A549 (cell line): Measurements from ENCODE around the gene SELL. TPM values are rescaled to one million over a fixed set of nuclear protein-coding genes. Genes with fewer than 3 reads are reported as not detected.

ENCODE experiments used
- ATAC-seq, 2 experiments: fragments of 200-7000 bp in 1 of 2; fragments of >200 bp in 1 of 2; cut with Nextera tagmentation in 1 of 2; cut with Tn5 transposase in 1 of 2; 3 replicates each; pipeline versions ENCODE4 v1.8.0 to v1.9.1; 2018 to 2020; ENCODE audit warnings: mild to moderate bottlenecking in 1 of 2, moderate library complexity in 1 of 2
- CTCF ChIA-PET: fragments of 300-600 bp; sonication (Branson Sonifier 250); formaldehyde crosslinking; extraction: SDS; loops from one replicate; lab custom pipeline; 2021; ENCODE audit warnings: antibody characterized with exemption, inconsistent platforms; lab: Yijun Ruan, JAX
- POLR2A ChIA-PET: fragments of 350-600 bp; formaldehyde crosslinking; extraction: SDS; loops from one replicate; lab custom pipeline; 2021; ENCODE audit warnings: antibody characterized with exemption, inconsistent platforms; lab: Yijun Ruan, JAX
- DNase-seq, 2 experiments: peaks; one replicate each; pipeline versions ENCODE4 v3.0.0 to v3.0.0-alpha.2; 2011 to 2016; ENCODE audit warnings: low read depth in 1 of 2, low spot score in 1 of 2
- FAIRE-seq: peaks from 2 replicates; lab custom pipeline; 2011; peaks lifted over from hg19 to GRCh38; lab: Jason Lieb, UNC
- H3K27ac ChIP-seq, 2 experiments: fragments of >200 bp; sonication (Bioruptor Twin); formaldehyde crosslinking; 3 replicates each; pipeline ENCODE4 v1.5.1; 2016 to 2017
- H3K4me1 ChIP-seq: fragments of >200 bp; sonication (Bioruptor Twin); formaldehyde crosslinking; 3 replicates; pipeline ENCODE4 v1.6.1; 2016
- H3K4me2 ChIP-seq: fragments of >200 bp; sonication (Bioruptor Twin); formaldehyde crosslinking; 3 replicates; pipeline ENCODE4 v1.6.1; 2016
- H3K4me3 ChIP-seq: fragments of >200 bp; sonication (Bioruptor Twin); formaldehyde crosslinking; 3 replicates; pipeline ENCODE4 v1.5.1; 2016
- H3K9me3 ChIP-seq: fragments of >200 bp; sonication (Bioruptor Twin); formaldehyde crosslinking; 3 replicates; pipeline ENCODE4 v1.6.1; 2016
- ATOH8 ChIP-seq: fragments of 250-450 bp; sonication (Bioruptor Pico); IDR thresholded peaks from 2 replicates; pipeline ENCODE4 v1.5.0; 2020; ENCODE audit warnings: low read depth, mild to moderate bottlenecking, moderate library complexity
- BHLHE40 ChIP-seq: IDR thresholded peaks from 2 replicates; pipeline ENCODE4 v1.6.1; 2012; ENCODE audit warnings: low read depth, low read length, inconsistent platforms
- CBX8 ChIP-seq: fragments of 200-600 bp; sonication (generic); IDR thresholded peaks from 2 replicates; pipeline ENCODE4 v1.6.1; 2016
- CHD2 ChIP-seq: fragments of 150-350 bp; IDR thresholded peaks from 2 replicates; pipeline ENCODE4 v1.6.1; 2014; ENCODE audit warnings: low read length; ENCODE audit not compliant: partially characterized antibody
- E2F6 ChIP-seq: IDR thresholded peaks from 2 replicates; pipeline ENCODE4 v1.6.1; 2012; ENCODE audit warnings: low read depth, borderline replicate concordance
- EHF ChIP-seq: fragments of 250-450 bp; sonication (Bioruptor Pico); IDR thresholded peaks from 2 replicates; pipeline ENCODE4 v1.5.0; 2020; ENCODE audit warnings: mild to moderate bottlenecking
- EHMT2 ChIP-seq: fragments of 200-600 bp; sonication (generic); IDR thresholded peaks from 2 replicates; pipeline ENCODE4 v1.6.1; 2016; ENCODE audit warnings: antibody characterized with exemption, low read depth, mild to moderate bottlenecking, moderate library complexity
- EP300 ChIP-seq, 2 experiments: fragments of >200 bp; sonication (Bioruptor Twin); formaldehyde crosslinking; IDR thresholded peaks; 2 replicates in 1 of 2; 3 replicates in 1 of 2; pipeline ENCODE4 v1.6.1; 2016 to 2017
- ESRRA ChIP-seq: fragments of 150-350 bp; IDR thresholded peaks from 2 replicates; pipeline ENCODE4 v1.6.1; 2014; ENCODE audit warnings: mild to moderate bottlenecking, low read length, borderline replicate concordance
- FOSB ChIP-seq: fragments of 250-450 bp; sonication (Bioruptor Pico); IDR thresholded peaks from 2 replicates; pipeline ENCODE4 v1.5.0; 2020; ENCODE audit warnings: mild to moderate bottlenecking, moderate library complexity
- FOSL2 ChIP-seq, 2 experiments: fragments of 450-650 bp in 1 of 2; fragments of >200 bp in 1 of 2; sonication (Bioruptor Twin) in 1 of 2; formaldehyde crosslinking; IDR thresholded peaks; 2 replicates each; pipeline versions ENCODE4 v1.5.0 to v1.6.1; 2016 to 2020; ENCODE audit warnings: mild to moderate bottlenecking in 1 of 2, moderate library complexity in 1 of 2
- FOXS1 ChIP-seq: fragments of 250-450 bp; sonication (Bioruptor Pico); IDR thresholded peaks from 2 replicates; pipeline ENCODE4 v1.5.0; 2020; ENCODE audit warnings: mild to moderate bottlenecking, moderate library complexity
- GATA3 ChIP-seq: IDR thresholded peaks from 2 replicates; pipeline ENCODE4 v1.6.1; 2012; ENCODE audit warnings: borderline replicate concordance
- HES2 ChIP-seq: fragments of >200 bp; sonication (Bioruptor Twin); formaldehyde crosslinking; IDR thresholded peaks from 2 replicates; pipeline ENCODE4 v1.6.1; 2016
- HOXB5 ChIP-seq: fragments of 250-450 bp; sonication (Bioruptor Pico); IDR thresholded peaks from 2 replicates; pipeline ENCODE4 v1.5.0; 2020; ENCODE audit warnings: mild to moderate bottlenecking, moderate library complexity
- JUNB ChIP-seq: fragments of >200 bp; sonication (Bioruptor Twin); formaldehyde crosslinking; IDR thresholded peaks from 2 replicates; pipeline ENCODE4 v1.6.1; 2016
- MAFK ChIP-seq: fragments of 450-650 bp; IDR thresholded peaks from 2 replicates; pipeline ENCODE4 v1.6.1; 2014; ENCODE audit not compliant: partially characterized antibody
- NPAS2 ChIP-seq: fragments of 250-450 bp; sonication (Bioruptor Pico); IDR thresholded peaks from 2 replicates; pipeline ENCODE4 v1.8.0; 2022; ENCODE audit warnings: mild to moderate bottlenecking, moderate library complexity, borderline replicate concordance
- NR3C1 ChIP-seq: fragments of >200 bp; sonication (Bioruptor Twin); formaldehyde crosslinking; IDR thresholded peaks from 3 replicates; pipeline ENCODE4 v1.6.1; 2017
- PHF8 ChIP-seq: fragments of 200-600 bp; sonication (generic); IDR thresholded peaks from 2 replicates; pipeline ENCODE4 v1.6.1; 2016; ENCODE audit warnings: low read depth, mild to moderate bottlenecking, antibody characterized with exemption, moderate library complexity, borderline replicate concordance
- POLR2A ChIP-seq: IDR thresholded peaks from 2 replicates; pipeline ENCODE4 v1.6.1; 2012; ENCODE audit warnings: mild to moderate bottlenecking, low read length
- RARB ChIP-seq: fragments of 250-450 bp; sonication (Bioruptor Pico); IDR thresholded peaks from 2 replicates; pipeline ENCODE4 v1.8.0; 2021; ENCODE audit warnings: mild to moderate bottlenecking, moderate library complexity
- RNF2 ChIP-seq: fragments of 200-600 bp; sonication (generic); IDR thresholded peaks from 2 replicates; pipeline ENCODE4 v1.6.1; 2016; ENCODE audit warnings: low read depth, mild to moderate bottlenecking, antibody characterized with exemption, moderate library complexity, borderline replicate concordance
- TFCP2L1 ChIP-seq: fragments of 250-450 bp; sonication (Bioruptor Pico); IDR thresholded peaks from 2 replicates; pipeline ENCODE4 v1.5.0; 2021; ENCODE audit warnings: mild to moderate bottlenecking
- TP53 ChIP-seq: fragments of 250-450 bp; sonication (Bioruptor Pico); IDR thresholded peaks from 2 replicates; pipeline ENCODE4 v1.5.0; 2021; ENCODE audit warnings: mild to moderate bottlenecking, moderate library complexity
- ZC3H11A ChIP-seq: fragments of 450-650 bp; IDR thresholded peaks from 2 replicates; pipeline ENCODE4 v1.6.1; 2014; ENCODE audit warnings: antibody characterized with exemption, mild to moderate bottlenecking
- WGBS: methylation state at CpG from one replicate; pipeline ENCODE4 v1.1.6; 2017; ENCODE audit errors: missing lambda C conversion rate; 5-methylcytosine and 5-hydroxymethylcytosine counted together
- polyA plus RNA-seq, 4 experiments: library from polyadenylated mRNA; depleted of rRNA in 3 of 4; stranded (reverse); fragments of >200 nt; fragmentation: RNase III in 1 of 4; extraction: RNeasy Plus Mini Kit Qiagen cat#74134 plus additional on column Dnase treatment in 1 of 4; gene quantifications; 2 replicates in 3 of 4; 3 replicates in 1 of 4; pipeline ENCODE4 v1.2.3, GENCODE V29; 2011 to 2017
- TF ChIP-seq, protein P1 (sequence below): fragments of 450-650 bp; IDR thresholded peaks from 2 replicates; pipeline ENCODE4 v1.6.1; 2014; ENCODE audit warnings: antibody characterized with exemption

Gene SELL
- polyA plus RNA-seq, 2 of the 4 experiments (the other 2 are of a cell fraction): 0.39 TPM

DNA sequence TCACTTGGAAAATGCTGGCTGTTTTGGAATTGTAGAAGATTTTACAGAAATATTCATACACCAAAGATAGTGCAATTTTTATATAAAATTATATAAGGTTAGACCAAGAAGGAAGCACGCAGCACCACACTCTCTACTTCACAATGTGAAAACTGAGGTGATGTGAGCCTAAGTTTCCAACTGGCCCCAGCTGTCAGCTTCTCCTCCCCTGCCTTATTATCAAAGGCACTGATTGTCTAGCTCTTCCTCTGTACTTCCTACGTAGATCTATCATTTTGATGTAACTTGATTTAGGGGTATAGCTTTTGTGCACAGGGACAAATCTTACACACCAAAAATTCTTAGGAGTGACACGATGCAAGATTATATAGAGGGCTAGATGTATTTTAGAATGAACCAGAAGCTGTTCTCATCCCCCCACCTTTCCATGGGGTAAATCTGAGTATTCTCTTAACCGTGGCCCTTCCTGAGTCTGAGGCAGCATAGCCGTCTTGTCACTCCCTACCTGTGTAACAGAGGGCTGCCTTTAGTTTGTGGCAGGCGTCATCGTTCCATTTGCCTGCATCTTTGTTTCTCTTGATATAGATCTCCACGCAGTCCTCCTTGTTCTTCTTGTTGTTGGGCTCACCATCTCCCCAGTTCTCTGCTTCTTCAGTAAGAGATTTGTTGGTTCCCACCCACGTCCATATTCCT lies 3.4 kb downstream of the SELL start:
- WGBS: 38% methylated on average over 9 of the region's 9 CpGs
- ChIA-PET POLR2A (no interaction called here), CTCF (interaction anchor here (1.1 to 1.4 kb wide), 2 partner anchors 17 to 26 kb away, joined by 3 to 4 read pairs; no protein-coding TSS in a partner anchor)
- FAIRE-seq: no peak
- H3K9me3 ChIP-seq: no peaks in the 10 kb centered on the region
- H3K4me2 ChIP-seq: no peak overlapping the region
- DNase-seq: no peak
- H3K4me1 ChIP-seq: no peaks in the 10 kb centered on the region
- H3K27ac ChIP-seq: no peak overlapping the region
- TF ChIP-seq PHF8: no peak
- no peak for TF ChIP-seq HES2
- TF ChIP-seq, protein P1, sequence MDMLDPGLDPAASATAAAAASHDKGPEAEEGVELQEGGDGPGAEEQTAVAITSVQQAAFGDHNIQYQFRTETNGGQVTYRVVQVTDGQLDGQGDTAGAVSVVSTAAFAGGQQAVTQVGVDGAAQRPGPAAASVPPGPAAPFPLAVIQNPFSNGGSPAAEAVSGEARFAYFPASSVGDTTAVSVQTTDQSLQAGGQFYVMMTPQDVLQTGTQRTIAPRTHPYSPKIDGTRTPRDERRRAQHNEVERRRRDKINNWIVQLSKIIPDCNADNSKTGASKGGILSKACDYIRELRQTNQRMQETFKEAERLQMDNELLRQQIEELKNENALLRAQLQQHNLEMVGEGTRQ: no peak
- no peak for TF ChIP-seq ESRRA
- no peak for TF ChIP-seq CBX8
- no peak for TF ChIP-seq TP53
- no peak for TF ChIP-seq FOSL2 (IDR thresholded peaks at IDR 0.05)
- no peak for TF ChIP-seq FOSL2 (CRISPR knock-in tag; IDR thresholded peaks at IDR 0.05)
- no peak for TF ChIP-seq FOXS1 (CRISPR knock-in tag)
- TF ChIP-seq NR3C1: no peak
- TF ChIP-seq EHF (CRISPR knock-in tag): no peak
- TF ChIP-seq GATA3: no peak
- no peak for TF ChIP-seq HOXB5 (CRISPR knock-in tag)
- TF ChIP-seq EP300 (IDR thresholded peaks at IDR 0.05): no peak
- TF ChIP-seq NPAS2 (CRISPR knock-in tag): no peak
- no peak for TF ChIP-seq RNF2
- no peak for ATAC-seq
- no peak overlapping the region for H3K4me3 ChIP-seq

GRCh38 chr1:169704797-169705196 lies 6.6 kb downstream of the SELL start:
- TF ChIP-seq MAFK (peak; percentile 44), ZC3H11A (no peak)
- TF ChIP-seq, all 56 proteins: peak for 1
- POLR2A ChIA-PET: no interaction called here
- FAIRE-seq (no peak), ATAC-seq (no peak), DNase-seq (no peak)
- Histone ChIP-seq H3K9me3 (no peaks in the 10 kb centered on the region), H3K4me1 (no peaks in the 10 kb centered on the region), H3K4me3 (no peak overlapping the region), H3K4me2 (no peak overlapping the region), H3K27ac (no peak overlapping the region)
- WGBS: 20% methylated on average over 2 of the region's 2 CpGs
- CTCF ChIA-PET: no interaction called here

DNA sequence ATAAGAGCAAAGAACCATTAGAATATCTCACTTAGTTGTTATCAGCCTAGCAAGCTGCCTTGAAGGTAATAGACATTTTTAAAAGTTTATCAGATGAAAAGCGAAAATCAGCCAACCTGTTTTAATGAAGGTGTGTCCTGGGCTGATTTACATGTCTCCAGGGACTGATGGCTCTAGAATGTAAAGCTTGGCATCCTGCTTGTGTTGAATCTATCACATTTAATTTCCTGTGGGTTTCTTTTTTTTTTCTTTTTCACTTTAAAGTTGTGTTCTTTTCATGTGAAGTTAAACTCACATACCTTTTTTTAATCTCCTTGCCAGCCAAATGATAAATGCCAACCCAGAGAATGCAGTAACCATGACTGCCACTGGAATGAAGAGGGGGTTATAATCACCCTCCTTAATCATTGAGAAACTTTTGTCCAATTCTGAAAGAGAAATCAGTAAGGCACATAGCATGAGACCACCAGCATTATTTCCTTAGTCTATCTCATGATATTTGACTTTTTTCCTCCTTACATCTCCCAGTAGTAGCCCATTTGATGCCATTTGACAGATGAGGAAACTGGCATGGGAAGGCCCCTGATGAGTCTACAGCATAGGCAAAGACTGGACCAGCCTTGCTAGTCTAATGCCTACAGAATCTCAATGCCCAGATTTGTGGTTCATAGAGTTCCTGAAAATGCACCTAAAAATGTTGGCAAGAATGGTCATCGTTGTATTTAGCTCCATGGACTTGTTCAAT lies 10.0 kb downstream of the SELL start:
- POLR2A ChIA-PET: no interaction called here
- DNase-seq (no peak), ATAC-seq (no peak), FAIRE-seq (no peak)
- Histone ChIP-seq H3K4me2 (no peak overlapping the region), H3K4me1 (no peaks in the 10 kb centered on the region), H3K4me3 (no peak overlapping the region), H3K9me3 (no peaks in the 10 kb centered on the region), H3K27ac (no peak overlapping the region)
- CTCF ChIA-PET: interaction anchor here (1.2 to 2.8 kb wide), 2 partner anchors 11 to 108 kb away, joined by 5 to 11 read pairs; no protein-coding TSS in a partner anchor
- 16% methylated on average over 2 of the region's 2 CpGs for WGBS
- TF ChIP-seq CHD2 (no peak), RARB (CRISPR knock-in tag) (no peak), TFCP2L1 (CRISPR knock-in tag) (no peak), JUNB (no peak), E2F6 (no peak), FOSL2 (IDR thresholded peaks at IDR 0.05) (no peak), FOSL2 (CRISPR knock-in tag; IDR thresholded peaks at IDR 0.05) (no peak), ESRRA (no peak), BHLHE40 (no peak), ATOH8 (CRISPR knock-in tag) (no peak), FOSB (CRISPR knock-in tag) (no peak), EHMT2 (no peak), POLR2A (no peak), CBX8 (no peak)
- TF ChIP-seq, protein P1: no peak
